C4-2B (cell line): ENCODE measurements around the gene LPP.
A peak's percentile ranks its signal among the peaks of the same experiment; 100 is the strongest.

ENCODE experiments used
- H3K27ac ChIP-seq: fragments of 450-650 bp; 2 replicates; pipeline ENCODE4 v1.5.1; 2017
- ZFX ChIP-seq: fragments of 450-650 bp; IDR thresholded peaks from 2 replicates; pipeline ENCODE4 v1.6.1; 2017
- TF ChIP-seq, protein P1 (sequence below): fragments of 450-650 bp; conservative IDR thresholded peaks from 2 replicates; pipeline ENCODE4 v1.5.1; 2017; ENCODE audit warnings: mild to moderate bottlenecking

The LPP gene

DNA sequence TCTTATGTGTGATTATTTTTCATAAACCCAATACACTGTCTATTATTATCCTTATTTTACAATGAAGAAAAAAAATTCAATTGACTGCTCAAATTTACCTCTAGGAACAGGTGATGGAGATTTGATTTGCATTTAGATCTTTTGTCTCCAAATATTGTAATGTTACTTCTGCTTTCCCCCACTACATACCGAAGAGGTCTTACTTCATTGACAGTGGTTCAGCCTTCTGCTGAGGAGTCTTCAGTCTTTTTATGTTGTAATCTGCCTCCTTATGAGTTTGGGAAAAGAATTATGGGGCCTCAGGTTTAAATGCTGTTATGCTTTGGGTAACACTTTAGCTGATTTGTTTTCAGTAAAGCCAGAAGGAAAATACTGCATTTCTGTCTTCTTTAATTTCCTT, 199.5 kb downstream of the LPP start:
- H3K27ac ChIP-seq: no peak overlapping the region
- no peak for TF ChIP-seq ZFX
- TF ChIP-seq, protein P1, sequence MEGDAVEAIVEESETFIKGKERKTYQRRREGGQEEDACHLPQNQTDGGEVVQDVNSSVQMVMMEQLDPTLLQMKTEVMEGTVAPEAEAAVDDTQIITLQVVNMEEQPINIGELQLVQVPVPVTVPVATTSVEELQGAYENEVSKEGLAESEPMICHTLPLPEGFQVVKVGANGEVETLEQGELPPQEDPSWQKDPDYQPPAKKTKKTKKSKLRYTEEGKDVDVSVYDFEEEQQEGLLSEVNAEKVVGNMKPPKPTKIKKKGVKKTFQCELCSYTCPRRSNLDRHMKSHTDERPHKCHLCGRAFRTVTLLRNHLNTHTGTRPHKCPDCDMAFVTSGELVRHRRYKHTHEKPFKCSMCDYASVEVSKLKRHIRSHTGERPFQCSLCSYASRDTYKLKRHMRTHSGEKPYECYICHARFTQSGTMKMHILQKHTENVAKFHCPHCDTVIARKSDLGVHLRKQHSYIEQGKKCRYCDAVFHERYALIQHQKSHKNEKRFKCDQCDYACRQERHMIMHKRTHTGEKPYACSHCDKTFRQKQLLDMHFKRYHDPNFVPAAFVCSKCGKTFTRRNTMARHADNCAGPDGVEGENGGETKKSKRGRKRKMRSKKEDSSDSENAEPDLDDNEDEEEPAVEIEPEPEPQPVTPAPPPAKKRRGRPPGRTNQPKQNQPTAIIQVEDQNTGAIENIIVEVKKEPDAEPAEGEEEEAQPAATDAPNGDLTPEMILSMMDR: no peak

DNA sequence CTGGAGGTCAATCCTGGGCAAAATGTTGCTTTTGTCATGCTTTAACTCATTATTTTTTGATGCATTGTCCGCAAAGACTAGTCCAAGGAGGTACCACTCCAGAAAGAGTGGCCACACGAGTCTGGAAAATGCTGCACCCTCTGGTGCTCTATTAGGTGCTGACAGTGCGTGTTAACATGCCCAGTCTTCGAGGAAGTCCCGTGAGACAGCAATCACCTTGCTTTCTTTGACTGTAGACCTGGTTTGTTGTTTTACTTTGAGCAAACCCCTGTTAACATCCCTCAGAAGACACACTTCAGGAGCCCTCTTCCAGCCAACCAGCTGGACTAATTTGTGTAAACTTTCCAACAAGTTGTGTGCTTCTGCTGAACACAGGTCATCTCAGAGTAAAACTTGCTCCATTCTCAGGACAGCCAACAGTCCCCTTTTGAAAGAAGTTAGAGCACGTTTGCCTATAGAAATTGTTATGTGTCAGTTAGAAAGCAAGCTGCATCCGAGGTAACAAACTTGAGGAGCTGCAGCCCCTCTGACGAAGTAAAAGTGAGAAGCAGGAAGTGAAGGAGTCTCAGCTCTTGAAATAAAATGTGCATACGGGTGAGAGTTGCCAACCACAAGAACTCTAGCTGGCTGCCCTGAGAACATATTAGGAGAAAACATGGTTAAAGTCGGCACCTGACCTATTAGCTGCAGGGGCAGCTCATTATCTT, 205.0 kb downstream of the LPP start:
- TF ChIP-seq, protein P1: no peak
- TF ChIP-seq ZFX: no peak
- H3K27ac ChIP-seq: peak overlapping the region; percentile 8; the same call in 1 of the 2 replicates

DNA sequence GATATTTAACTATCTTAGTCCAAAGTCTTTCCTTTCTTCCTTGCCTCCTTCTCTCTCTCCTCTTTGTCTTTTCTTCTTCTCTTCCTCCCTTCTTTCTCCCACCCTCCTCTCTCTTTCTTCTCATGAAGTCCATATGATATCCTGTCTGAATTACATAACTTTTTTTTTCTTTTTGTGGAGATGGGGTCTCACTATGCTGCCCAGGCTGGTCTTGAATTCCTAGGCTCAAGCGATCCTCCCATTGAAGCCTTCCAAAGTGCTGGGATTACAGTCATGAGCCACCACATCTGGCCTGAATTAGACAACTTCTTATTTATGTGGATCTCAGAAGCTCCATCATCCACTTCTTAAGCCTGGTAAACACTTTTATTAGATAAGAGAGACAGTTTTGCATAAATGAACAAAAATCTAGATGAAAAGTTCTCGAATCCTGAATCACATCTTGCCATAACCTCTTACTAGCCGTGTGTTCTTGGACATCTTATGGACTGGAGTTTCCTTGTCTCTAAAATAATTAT, 206.5 kb downstream of the LPP start:
- no peak overlapping the region for H3K27ac ChIP-seq
- TF ChIP-seq ZFX: no peak
- TF ChIP-seq, protein P1: no peak

DNA sequence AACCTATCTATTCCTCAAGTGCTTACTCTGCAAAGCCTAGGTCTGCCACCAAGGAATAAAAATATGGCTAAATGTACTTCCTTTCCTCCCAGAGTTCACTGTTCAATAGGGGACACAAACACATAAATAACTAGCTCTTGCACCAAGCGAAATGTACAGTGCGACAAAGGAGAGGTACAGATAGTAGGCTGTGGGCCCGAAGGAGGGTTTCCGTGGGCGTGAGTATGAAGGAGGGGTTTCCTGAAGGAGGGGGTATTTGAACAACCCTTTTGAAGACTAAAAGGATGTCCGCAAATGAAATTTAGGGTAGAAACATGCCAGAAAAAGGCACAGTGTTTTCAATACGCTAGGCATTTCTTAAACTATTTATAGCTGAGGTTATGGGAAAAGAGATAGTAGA, 207.9 kb downstream of the LPP start:
- H3K27ac ChIP-seq: peak overlapping the region; percentile 67
- TF ChIP-seq ZFX: no peak
- TF ChIP-seq, protein P1: no peak

DNA sequence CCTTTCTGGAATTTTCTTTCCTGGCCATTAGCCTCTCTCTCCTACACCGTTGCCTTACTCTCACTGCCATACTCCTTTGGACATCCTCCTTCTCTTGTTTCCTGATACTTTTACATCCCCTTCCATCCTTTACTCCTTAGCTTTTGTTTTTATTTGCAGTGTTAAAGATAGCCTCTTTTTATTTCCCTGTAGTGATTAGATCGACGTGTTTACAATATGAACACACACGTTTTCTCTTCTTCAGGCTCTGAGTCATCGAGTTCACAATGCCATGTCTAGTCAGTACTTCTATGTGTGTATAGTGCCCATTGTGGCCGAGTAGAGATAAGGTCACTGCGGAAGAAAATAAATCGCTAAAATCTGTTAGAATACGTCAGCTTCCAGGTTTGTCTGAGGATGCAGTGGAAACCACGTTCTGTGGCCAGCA, 208.5 kb downstream of the LPP start:
- TF ChIP-seq, protein P1: peak; percentile 48
- no peak for TF ChIP-seq ZFX
- no peak overlapping the region; the same call in 1 of the 2 replicates for H3K27ac ChIP-seq

DNA sequence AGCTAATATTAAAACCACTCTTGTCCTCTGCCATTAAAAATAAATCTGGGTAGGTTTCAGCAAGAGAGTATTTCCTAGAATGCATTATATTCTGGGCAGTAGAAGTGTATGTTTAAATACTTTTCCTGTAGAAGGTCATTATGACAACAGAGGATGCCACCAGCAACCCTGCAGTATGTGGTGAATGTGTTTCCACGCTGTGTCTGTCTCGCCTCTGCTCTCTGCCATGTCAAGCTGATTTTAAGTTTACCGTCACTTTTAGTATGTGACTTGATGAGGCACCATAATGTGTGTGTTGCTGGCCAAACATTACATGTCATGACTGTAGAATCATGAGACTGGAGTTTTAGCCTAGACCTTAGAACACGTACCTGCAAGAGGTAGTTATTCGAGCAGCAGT, 211.2 kb downstream of the LPP start:
- TF ChIP-seq ZFX: no peak
- TF ChIP-seq, protein P1: no peak
- peak overlapping the region; percentile 35; the same call in 1 of the 2 replicates for H3K27ac ChIP-seq

DNA sequence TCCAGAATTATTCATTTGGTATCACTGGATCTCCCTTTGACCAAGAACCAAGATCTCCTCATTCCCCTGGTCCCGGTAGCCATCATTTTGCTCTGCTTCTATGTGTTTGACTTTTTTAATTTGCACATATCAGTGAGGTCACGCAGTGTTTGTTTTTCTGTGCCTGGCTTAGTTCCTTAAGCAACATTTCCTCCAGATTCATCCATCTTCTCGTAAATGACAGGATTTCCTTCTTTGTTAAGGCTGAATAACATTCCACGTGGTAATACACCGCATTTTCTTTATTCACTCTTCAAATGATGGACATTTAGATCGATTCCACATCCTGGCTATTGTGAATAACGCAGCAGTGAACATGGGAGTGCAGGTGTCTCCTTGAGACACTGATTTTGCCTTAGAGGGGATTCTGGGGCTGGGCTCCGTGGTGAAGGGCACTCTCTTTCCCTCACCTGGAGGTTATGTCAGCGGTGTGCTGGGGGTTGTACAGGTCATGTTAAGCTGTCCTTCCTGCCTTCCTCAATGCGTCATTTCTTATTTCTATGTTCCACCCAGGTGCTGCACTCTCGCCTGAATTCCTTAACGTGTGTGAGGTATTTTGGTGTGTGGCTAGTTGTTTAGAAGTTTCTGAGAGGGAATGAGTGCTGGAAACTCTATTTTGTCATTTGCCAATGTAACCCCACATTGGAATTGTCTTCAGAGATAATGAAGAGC, 212.2 kb downstream of the LPP start:
- TF ChIP-seq ZFX: no peak
- TF ChIP-seq, protein P1: no peak

More for the DNA sequence above, 212.2 kb downstream of the LPP start:
- H3K27ac ChIP-seq: peak overlapping the region; percentile 77
